A549 (cell line): ENCODE data around the gene TM4SF5. TPM values are rescaled to one million over a fixed set of nuclear protein-coding genes. Genes with fewer than 3 reads are reported as not detected.

ENCODE experiments used
- ATAC-seq, 2 experiments: fragments of 200-7000 bp in 1 of 2; fragments of >200 bp in 1 of 2; cut with Nextera tagmentation in 1 of 2; cut with Tn5 transposase in 1 of 2; 3 replicates each; pipeline versions ENCODE4 v1.8.0 to v1.9.1; 2018 to 2020; ENCODE audit warnings: mild to moderate bottlenecking in 1 of 2, moderate library complexity in 1 of 2
- CTCF ChIA-PET: fragments of 300-600 bp; sonication (Branson Sonifier 250); formaldehyde crosslinking; extraction: SDS; loops from one replicate; lab custom pipeline; 2021; ENCODE audit warnings: antibody characterized with exemption, inconsistent platforms; lab: Yijun Ruan, JAX
- POLR2A ChIA-PET: fragments of 350-600 bp; formaldehyde crosslinking; extraction: SDS; loops from one replicate; lab custom pipeline; 2021; ENCODE audit warnings: antibody characterized with exemption, inconsistent platforms; lab: Yijun Ruan, JAX
- DNase-seq, 2 experiments: peaks; one replicate each; pipeline versions ENCODE4 v3.0.0 to v3.0.0-alpha.2; 2011 to 2016; ENCODE audit warnings: low read depth in 1 of 2, low spot score in 1 of 2
- FAIRE-seq: peaks from 2 replicates; lab custom pipeline; 2011; peaks lifted over from hg19 to GRCh38; lab: Jason Lieb, UNC
- H3K27ac ChIP-seq, 2 experiments: fragments of >200 bp; sonication (Bioruptor Twin); formaldehyde crosslinking; 3 replicates each; pipeline ENCODE4 v1.5.1; 2016 to 2017
- H3K4me1 ChIP-seq: fragments of >200 bp; sonication (Bioruptor Twin); formaldehyde crosslinking; 3 replicates; pipeline ENCODE4 v1.6.1; 2016
- H3K4me2 ChIP-seq: fragments of >200 bp; sonication (Bioruptor Twin); formaldehyde crosslinking; 3 replicates; pipeline ENCODE4 v1.6.1; 2016
- H3K4me3 ChIP-seq: fragments of >200 bp; sonication (Bioruptor Twin); formaldehyde crosslinking; 3 replicates; pipeline ENCODE4 v1.5.1; 2016
- H3K9me3 ChIP-seq: fragments of >200 bp; sonication (Bioruptor Twin); formaldehyde crosslinking; 3 replicates; pipeline ENCODE4 v1.6.1; 2016
- CEBPB ChIP-seq, 2 experiments: fragments of >200 bp in 1 of 2; sonication (Bioruptor Twin) in 1 of 2; formaldehyde crosslinking in 1 of 2; IDR thresholded peaks; 2 replicates each; pipeline ENCODE4 v1.6.1; 2012 to 2016
- CHD2 ChIP-seq: fragments of 150-350 bp; IDR thresholded peaks from 2 replicates; pipeline ENCODE4 v1.6.1; 2014; ENCODE audit warnings: low read length; ENCODE audit not compliant: partially characterized antibody
- CHD4 ChIP-seq: fragments of 200-600 bp; sonication (generic); IDR thresholded peaks from 2 replicates; pipeline ENCODE4 v1.6.1; 2016; ENCODE audit warnings: antibody characterized with exemption, mild to moderate bottlenecking, borderline replicate concordance
- EHMT2 ChIP-seq: fragments of 200-600 bp; sonication (generic); IDR thresholded peaks from 2 replicates; pipeline ENCODE4 v1.6.1; 2016; ENCODE audit warnings: antibody characterized with exemption, low read depth, mild to moderate bottlenecking, moderate library complexity
- FOSB ChIP-seq: fragments of 250-450 bp; sonication (Bioruptor Pico); IDR thresholded peaks from 2 replicates; pipeline ENCODE4 v1.5.0; 2020; ENCODE audit warnings: mild to moderate bottlenecking, moderate library complexity
- HEYL ChIP-seq: fragments of 250-450 bp; sonication (Bioruptor Pico); IDR thresholded peaks from 2 replicates; pipeline ENCODE4 v1.8.0; 2021; ENCODE audit warnings: mild to moderate bottlenecking, moderate library complexity
- JUNB ChIP-seq: fragments of >200 bp; sonication (Bioruptor Twin); formaldehyde crosslinking; IDR thresholded peaks from 2 replicates; pipeline ENCODE4 v1.6.1; 2016
- KDM5A ChIP-seq: fragments of 200-600 bp; sonication (generic); IDR thresholded peaks from 2 replicates; pipeline ENCODE4 v1.6.1; 2016; ENCODE audit warnings: antibody characterized with exemption, mild to moderate bottlenecking
- MAFK ChIP-seq: fragments of 450-650 bp; IDR thresholded peaks from 2 replicates; pipeline ENCODE4 v1.6.1; 2014; ENCODE audit not compliant: partially characterized antibody
- MYC ChIP-seq: IDR thresholded peaks from 2 replicates; pipeline ENCODE4 v1.6.1; 2012; ENCODE audit warnings: mild to moderate bottlenecking, inconsistent platforms, low read length, improper control_type of control experiment, borderline replicate concordance
- RARB ChIP-seq: fragments of 250-450 bp; sonication (Bioruptor Pico); IDR thresholded peaks from 2 replicates; pipeline ENCODE4 v1.8.0; 2021; ENCODE audit warnings: mild to moderate bottlenecking, moderate library complexity
- RFX5 ChIP-seq: fragments of 450-650 bp; IDR thresholded peaks from 2 replicates; pipeline ENCODE4 v1.7.1; 2014; ENCODE audit warnings: antibody characterized with exemption, mild to moderate bottlenecking, moderate library complexity
- SMC3 ChIP-seq: fragments of >200 bp; sonication (Bioruptor Twin); formaldehyde crosslinking; IDR thresholded peaks from 3 replicates; pipeline ENCODE4 v1.6.1; 2018; ENCODE audit warnings: inconsistent platforms
- TP53 ChIP-seq: fragments of 250-450 bp; sonication (Bioruptor Pico); IDR thresholded peaks from 2 replicates; pipeline ENCODE4 v1.5.0; 2021; ENCODE audit warnings: mild to moderate bottlenecking, moderate library complexity
- ZFP36 ChIP-seq: fragments of 450-650 bp; IDR thresholded peaks from 2 replicates; pipeline ENCODE4 v1.6.1; 2014; ENCODE audit warnings: borderline replicate concordance; ENCODE audit not compliant: partially characterized antibody
- ZNF302 ChIP-seq: fragments of 250-450 bp; sonication (Bioruptor Pico); IDR thresholded peaks from 2 replicates; pipeline ENCODE4 v1.9.0; 2021; ENCODE audit warnings: inconsistent platforms, mild to moderate bottlenecking, moderate library complexity
- WGBS: methylation state at CpG from one replicate; pipeline ENCODE4 v1.1.6; 2017; ENCODE audit errors: missing lambda C conversion rate; 5-methylcytosine and 5-hydroxymethylcytosine counted together
- polyA plus RNA-seq, 4 experiments: library from polyadenylated mRNA; depleted of rRNA in 3 of 4; stranded (reverse); fragments of >200 nt; fragmentation: RNase III in 1 of 4; extraction: RNeasy Plus Mini Kit Qiagen cat#74134 plus additional on column Dnase treatment in 1 of 4; gene quantifications; 2 replicates in 3 of 4; 3 replicates in 1 of 4; pipeline ENCODE4 v1.2.3, GENCODE V29; 2011 to 2017
- TF ChIP-seq, protein P1 (sequence below): fragments of >200 bp; sonication (Bioruptor Twin); formaldehyde crosslinking; IDR thresholded peaks from 2 replicates; pipeline ENCODE4 v1.6.1; 2016
- TF ChIP-seq, protein P2 (sequence below): IDR thresholded peaks from 2 replicates; pipeline ENCODE4 v1.6.1; 2012
- TF ChIP-seq, protein P3 (sequence below): fragments of 250-450 bp; sonication (Bioruptor Pico); IDR thresholded peaks from 2 replicates; pipeline ENCODE4 v1.5.0; 2020; ENCODE audit warnings: low read depth, mild to moderate bottlenecking, moderate library complexity
- TF ChIP-seq, protein P4 (sequence below): fragments of 450-650 bp; IDR thresholded peaks from 2 replicates; pipeline ENCODE4 v1.6.1; 2014; ENCODE audit warnings: antibody characterized with exemption

The TM4SF5 gene
- polyA plus RNA-seq, 2 of the 4 experiments (the other 2 are of a cell fraction), result 0.68 to 0.80 TPM

DNA sequence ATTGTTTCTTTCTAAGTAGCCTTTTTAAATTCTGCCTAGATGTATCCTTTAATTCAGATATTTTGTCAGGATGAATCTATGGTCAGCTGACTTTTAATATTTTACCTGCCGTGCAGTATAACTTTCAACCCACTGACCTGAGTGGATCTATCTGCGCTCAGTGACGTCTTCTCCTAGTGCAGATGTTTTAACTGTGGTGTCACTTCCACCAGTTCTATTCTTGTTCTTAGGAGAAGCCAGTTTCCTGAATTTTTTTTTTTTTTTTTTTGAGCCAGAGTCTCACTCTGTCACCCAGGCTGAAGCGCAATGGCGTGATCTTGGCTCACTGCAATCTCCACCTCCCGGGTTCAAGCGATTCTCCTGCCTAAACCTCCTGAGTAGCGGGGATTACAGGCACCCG lies 5.0 kb upstream of the TM4SF5 start:
- no peak for ATAC-seq
- H3K4me3 ChIP-seq, result no peak overlapping the region
- no peak for FAIRE-seq
- ChIA-PET CTCF (interaction anchor here (1.2 to 1.5 kb wide), 2 partner anchors 24 to 35 kb away, joined by 4 to 7 read pairs; no protein-coding TSS in a partner anchor), POLR2A (no interaction called here)
- H3K4me2 ChIP-seq, result no peak overlapping the region
- H3K9me3 ChIP-seq, result no peaks in the 10 kb centered on the region
- no peak for TF ChIP-seq ZFP36
- TF ChIP-seq EHMT2, result no peak
- TF ChIP-seq MYC, result no peak
- no peak for DNase-seq
- no peak overlapping the region for H3K27ac ChIP-seq
- 90% methylated on average over 9 of the region's 9 CpGs for WGBS
- peaks cover 11% of the 10 kb centered on the region for H3K4me1 ChIP-seq

DNA sequence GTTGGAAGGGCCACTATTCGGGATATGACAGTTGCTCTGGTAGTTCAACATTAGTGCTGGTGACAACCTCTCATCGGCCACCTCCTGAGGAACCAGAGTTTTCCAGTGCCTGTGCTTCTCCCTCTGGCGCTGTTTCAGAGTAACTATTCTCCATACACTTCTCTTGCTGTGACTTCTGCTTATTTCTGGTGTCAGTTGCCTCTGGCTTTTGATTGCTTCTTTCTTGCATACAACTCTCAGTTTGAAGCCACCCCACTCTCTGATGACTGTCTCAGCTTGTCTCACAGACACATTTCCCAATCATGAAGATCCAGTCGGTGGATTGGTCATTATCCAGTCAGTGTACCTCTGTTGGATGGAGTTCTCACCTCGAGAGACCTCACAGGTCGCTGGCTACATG lies 3.4 kb upstream of the TM4SF5 start:
- H3K27ac ChIP-seq, result no peak overlapping the region
- CTCF ChIA-PET, result interaction anchor here (0.6 to 14.7 kb wide), 4 partner anchors 21 to 737 kb away, joined by 3 to 157 read pairs (median 4); partner anchors contain the start of genes GLTPD2 and VMO1
- H3K9me3 ChIP-seq, result no peaks in the 10 kb centered on the region
- H3K4me3 ChIP-seq, result no peak overlapping the region
- DNase-seq (no peak), FAIRE-seq (no peak), ATAC-seq (no peak)
- 44% methylated on average over 6 of the region's 6 CpGs for WGBS
- TF ChIP-seq ZNF302 (no peak), FOSB (CRISPR knock-in tag) (no peak), CHD4 (no peak), CHD2 (no peak), TP53 (CRISPR knock-in tag) (no peak), RFX5 (no peak), CEBPB (IDR thresholded peaks at IDR 0.05) (no peak)
- TF ChIP-seq, protein P1, sequence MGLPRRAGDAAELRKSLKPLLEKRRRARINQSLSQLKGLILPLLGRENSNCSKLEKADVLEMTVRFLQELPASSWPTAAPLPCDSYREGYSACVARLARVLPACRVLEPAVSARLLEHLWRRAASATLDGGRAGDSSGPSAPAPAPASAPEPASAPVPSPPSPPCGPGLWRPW, result no peak
- POLR2A ChIA-PET, result no interaction called here
- peaks cover 15% of the 10 kb centered on the region for H3K4me1 ChIP-seq
- no peak overlapping the region for H3K4me2 ChIP-seq

DNA sequence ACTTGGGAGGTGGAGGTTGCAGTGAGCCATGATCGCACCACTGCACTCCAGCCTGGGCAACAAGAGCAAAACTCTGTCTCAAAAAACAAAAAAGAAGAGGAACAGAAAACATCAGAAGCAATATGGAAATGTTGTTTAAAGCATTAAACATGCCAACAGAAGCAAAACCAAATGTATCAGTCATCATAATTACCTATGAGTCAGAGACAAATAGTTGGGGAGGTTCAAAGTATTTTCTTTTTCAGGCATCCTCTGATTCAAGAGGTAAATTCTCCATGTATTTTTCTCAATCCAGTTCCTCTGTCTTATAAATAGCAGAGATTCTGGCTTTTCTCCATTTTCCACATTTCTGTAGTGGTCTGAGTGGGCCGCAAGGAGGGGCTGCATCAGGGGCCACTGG lies 2.1 kb upstream of the TM4SF5 start:
- Histone ChIP-seq H3K4me2 (peak overlapping the region; percentile 17; the same call in 1 of the 3 replicates), H3K4me3 (no peak overlapping the region), H3K27ac (no peak overlapping the region), H3K9me3 (no peaks in the 10 kb centered on the region), H3K4me1 (peaks cover 15% of the 10 kb centered on the region)
- ATAC-seq, result no peak
- FAIRE-seq, result no peak
- DNase-seq, result no peak
- WGBS, result 92% methylated on average over 2 of the region's 2 CpGs
- ChIA-PET POLR2A (no interaction called here), CTCF (interaction anchor here (0.6 to 14.7 kb wide), 7 partner anchors 19 to 584 kb away, joined by 3 to 157 read pairs (median 3); partner anchors contain the start of genes GLTPD2 and VMO1)
- peak; percentile 23 for TF ChIP-seq MAFK
- TF ChIP-seq, protein P2, sequence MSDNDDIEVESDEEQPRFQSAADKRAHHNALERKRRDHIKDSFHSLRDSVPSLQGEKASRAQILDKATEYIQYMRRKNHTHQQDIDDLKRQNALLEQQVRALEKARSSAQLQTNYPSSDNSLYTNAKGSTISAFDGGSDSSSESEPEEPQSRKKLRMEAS, result no peak
- TF ChIP-seq HEYL (CRISPR knock-in tag), result no peak
- no peak for TF ChIP-seq SMC3
- no peak for TF ChIP-seq JUNB

DNA sequence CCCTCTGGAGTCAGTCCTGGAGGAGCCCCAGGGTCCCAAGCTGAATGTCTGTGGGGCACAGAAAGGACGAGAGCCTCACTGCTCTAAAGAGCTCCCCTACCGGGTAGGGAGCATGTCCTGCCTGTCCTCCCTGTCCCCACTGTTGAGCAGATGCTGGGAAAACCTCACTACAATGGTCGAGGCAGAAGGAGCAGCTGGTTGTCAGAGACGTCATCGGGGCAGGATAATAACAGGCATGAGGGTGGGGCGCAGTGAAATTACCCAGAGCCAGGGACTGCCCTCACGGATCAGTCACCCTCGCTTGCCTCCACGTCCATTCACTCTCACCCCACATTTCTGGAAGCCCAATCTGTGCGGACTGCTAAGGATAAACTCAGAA lies 538 bp downstream of the TM4SF5 start:
- Histone ChIP-seq H3K4me1 (peaks cover 15% of the 10 kb centered on the region), H3K4me3 (no peak overlapping the region), H3K27ac (peak overlapping the region in 1 of 2 experiments; percentile 53; a peak in 4 of 6 replicates), H3K9me3 (no peaks in the 10 kb centered on the region), H3K4me2 (peak overlapping the region; percentile 62)
- DNase-seq, result no peak
- CTCF ChIA-PET, result interaction anchor here (1.1 to 14.7 kb wide), 5 partner anchors 11 to 131 kb away, joined by 3 to 157 read pairs (median 4); partner anchors contain the start of genes ARRB2, CHRNE, GLTPD2 and VMO1
- TF ChIP-seq RARB (CRISPR knock-in tag), result no peak
- TF ChIP-seq, protein P1, result no peak
- TF ChIP-seq, protein P3, sequence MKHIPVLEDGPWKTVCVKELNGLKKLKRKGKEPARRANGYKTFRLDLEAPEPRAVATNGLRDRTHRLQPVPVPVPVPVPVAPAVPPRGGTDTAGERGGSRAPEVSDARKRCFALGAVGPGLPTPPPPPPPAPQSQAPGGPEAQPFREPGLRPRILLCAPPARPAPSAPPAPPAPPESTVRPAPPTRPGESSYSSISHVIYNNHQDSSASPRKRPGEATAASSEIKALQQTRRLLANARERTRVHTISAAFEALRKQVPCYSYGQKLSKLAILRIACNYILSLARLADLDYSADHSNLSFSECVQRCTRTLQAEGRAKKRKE (CRISPR knock-in tag), result no peak
- TF ChIP-seq KDM5A, result no peak
- TF ChIP-seq MAFK, result no peak
- TF ChIP-seq, protein P4, sequence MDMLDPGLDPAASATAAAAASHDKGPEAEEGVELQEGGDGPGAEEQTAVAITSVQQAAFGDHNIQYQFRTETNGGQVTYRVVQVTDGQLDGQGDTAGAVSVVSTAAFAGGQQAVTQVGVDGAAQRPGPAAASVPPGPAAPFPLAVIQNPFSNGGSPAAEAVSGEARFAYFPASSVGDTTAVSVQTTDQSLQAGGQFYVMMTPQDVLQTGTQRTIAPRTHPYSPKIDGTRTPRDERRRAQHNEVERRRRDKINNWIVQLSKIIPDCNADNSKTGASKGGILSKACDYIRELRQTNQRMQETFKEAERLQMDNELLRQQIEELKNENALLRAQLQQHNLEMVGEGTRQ, result no peak
- ATAC-seq, result peak; percentile 21 to 42; a peak in 2 of 6 replicates
- 77% methylated on average over 10 of the region's 10 CpGs for WGBS
- POLR2A ChIA-PET, result no interaction called here
- FAIRE-seq, result no peak
